Fibroblast of skin of right quadriceps (primary cell): ENCODE measurements around the gene PRRT2.
"Not testable (repeated sequence)": the region's sequence is repeated elsewhere in the genome, so short reads cannot be mapped to it uniquely, and the experiment has no call there.

Source experiments
- DNase-seq: peaks from one replicate; pipeline ENCODE4 v3.0.0-alpha.2; 2013

PRRT2 gene

DNA sequence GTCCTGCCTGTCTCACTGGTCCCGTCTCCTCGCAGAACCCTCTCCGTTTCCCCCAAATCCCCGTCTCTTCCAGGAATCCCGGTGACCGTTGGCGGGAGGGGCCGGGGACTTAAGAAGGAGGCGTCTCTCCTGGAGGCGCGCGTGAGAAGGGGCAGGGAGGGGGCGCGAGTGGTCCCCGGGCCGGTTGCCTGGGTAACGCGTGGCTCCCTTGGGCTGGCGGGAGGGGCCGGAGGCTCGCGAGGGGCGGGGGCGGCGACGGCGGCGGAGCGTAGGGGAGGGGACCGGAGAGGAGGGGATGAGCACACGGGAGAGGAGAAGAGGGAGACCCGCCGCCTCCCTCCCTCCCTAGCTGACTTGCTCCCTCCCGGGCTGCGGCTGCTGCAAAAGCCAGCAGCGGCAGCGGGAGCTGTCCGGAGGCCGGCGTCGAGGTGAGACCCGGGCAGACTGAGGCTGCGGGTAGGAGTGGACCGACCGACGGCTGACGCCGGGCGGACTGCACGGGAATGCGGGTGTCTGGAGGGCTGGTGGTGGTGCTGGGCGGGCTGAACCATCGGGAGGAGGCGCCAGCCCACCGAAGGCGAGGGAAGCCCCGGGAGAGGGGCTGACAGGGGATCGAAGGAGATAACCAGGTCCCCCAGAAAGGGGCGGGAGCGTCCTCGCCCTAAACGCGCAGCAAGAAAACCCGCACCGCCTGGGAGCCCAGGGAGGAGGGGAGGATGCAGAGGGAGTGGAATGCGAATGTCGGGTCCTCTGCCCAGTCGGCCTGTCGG is at the start of gene PRRT2:
PRRT2 (plus strand) TSS at position 298 of the 770 bp plus-strand sequence. CDS start 862 bp downstream, outside the sequence.
- DNase-seq, result peak; percentile 63

DNA sequence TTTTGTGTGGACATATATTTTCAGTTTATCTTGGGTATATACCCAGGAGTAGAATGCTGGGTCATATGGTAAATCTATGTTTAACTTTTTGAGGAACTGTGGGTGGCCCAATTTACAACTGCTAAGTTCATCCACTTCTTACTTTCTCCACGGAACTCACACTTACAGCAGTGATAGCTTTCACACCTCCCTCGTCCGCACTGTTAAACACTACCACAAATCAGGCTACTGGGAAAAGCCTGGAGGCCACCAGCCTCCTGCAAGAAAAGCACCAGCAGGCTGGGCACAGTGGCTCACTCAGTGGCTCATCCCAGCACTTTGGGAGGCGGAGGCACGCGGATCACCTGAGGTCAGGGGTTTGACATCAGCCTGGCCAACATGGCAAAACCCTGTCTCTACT is 48.7 kb upstream of the PRRT2 start:
- no peak for DNase-seq

- DNase-seq, result no peak
Measured at GRCh38 chr16:29765167-29766032, 46.6 kb upstream of the PRRT2 start.

GRCh38 chr16:29766571-29766970 is 45.4 kb upstream of the PRRT2 start:
- DNase-seq, result no peak

DNA sequence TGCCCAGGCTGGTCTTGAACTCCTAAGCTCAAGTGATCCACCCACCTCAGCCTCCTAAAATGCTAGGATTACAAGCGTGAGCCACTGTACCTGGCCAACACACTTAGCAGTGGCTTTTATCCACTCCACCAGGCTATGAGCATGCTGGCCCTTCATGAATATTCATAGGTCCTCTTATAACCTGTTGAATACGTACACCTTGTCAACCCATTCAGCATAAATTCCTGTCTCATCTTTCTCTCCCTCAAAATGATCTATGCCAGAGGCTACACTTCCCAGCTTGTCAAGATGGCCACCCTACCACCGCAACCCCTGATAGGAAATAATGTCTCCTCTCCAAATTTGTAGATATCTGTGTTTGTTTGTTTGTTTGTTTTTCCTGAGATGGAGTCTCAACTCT is 44.9 kb upstream of the PRRT2 start:
- DNase-seq, result no peak

- no peak for DNase-seq
Measured at GRCh38 chr16:29769507-29769906, 42.5 kb upstream of the PRRT2 start.

DNA sequence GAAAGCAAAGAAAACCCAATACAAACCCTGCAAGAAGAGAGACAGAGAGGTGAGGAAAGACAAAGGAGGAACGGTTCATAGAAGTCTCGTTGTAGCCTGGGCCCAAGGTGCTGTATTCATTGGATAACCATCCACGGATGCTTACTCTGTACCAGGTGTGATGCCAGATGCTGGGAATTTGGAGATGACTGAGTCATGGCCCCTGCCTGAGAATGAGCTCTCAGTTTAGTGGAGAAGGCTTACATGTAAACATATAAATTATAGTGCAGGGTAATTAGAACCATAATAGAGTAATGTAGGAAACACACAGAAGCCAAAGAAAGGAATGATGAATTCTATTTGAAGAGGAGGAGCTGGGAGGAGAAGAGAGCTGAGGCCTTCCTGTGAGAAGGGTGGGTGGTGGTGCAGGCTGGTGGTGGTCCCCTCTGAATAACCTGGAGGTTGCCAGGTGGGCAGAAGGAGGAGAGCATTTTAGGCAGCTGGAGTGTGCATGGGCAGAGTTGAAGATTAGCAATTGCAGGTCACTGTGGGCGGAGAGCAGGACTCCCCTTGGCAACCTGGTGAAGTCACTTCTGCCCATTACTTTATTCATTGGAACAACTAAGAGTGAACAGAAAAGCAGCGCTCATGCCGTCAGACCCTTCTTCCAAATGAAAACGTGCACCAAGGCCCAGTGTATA is 41.6 kb upstream of the PRRT2 start:
- DNase-seq, result no peak

GRCh38 chr16:29772330-29772729 is 39.7 kb upstream of the PRRT2 start:
- DNase-seq, result not testable (repeated sequence)

- no peak for DNase-seq
Measured at GRCh38 chr16:29774730-29775129, 37.3 kb upstream of the PRRT2 start.

GRCh38 chr16:29775742-29776408 is 36.1 kb upstream of the PRRT2 start:
- peak; percentile 32 for DNase-seq

- no peak for DNase-seq
Measured at GRCh38 chr16:29777576-29778350, 34.2 kb upstream of the PRRT2 start, which contains the start of gene ZG16. Gene ZG16 (plus strand): TSS chr16:29778256. CDS start chr16:29779267, 1,011 bp downstream.

DNA sequence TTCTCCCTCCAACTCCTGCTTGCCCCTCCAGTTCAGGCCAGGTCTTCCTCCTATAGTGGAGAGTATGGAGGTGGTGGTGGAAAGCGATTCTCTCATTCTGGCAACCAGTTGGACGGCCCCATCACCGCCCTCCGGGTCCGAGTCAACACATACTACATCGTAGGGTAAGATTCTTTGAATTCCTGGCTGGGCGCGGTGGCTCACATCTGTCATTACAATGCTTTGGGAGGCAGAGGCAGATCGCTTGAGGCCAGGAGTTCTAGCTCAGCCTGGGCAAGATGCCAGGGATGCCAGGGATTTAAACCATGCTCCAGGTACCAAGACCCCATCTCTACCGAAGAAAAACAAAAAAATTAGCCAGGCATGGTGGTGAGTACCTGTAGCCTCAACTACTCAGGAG is 32.5 kb upstream of the PRRT2 start:
- DNase-seq, result no peak

DNA sequence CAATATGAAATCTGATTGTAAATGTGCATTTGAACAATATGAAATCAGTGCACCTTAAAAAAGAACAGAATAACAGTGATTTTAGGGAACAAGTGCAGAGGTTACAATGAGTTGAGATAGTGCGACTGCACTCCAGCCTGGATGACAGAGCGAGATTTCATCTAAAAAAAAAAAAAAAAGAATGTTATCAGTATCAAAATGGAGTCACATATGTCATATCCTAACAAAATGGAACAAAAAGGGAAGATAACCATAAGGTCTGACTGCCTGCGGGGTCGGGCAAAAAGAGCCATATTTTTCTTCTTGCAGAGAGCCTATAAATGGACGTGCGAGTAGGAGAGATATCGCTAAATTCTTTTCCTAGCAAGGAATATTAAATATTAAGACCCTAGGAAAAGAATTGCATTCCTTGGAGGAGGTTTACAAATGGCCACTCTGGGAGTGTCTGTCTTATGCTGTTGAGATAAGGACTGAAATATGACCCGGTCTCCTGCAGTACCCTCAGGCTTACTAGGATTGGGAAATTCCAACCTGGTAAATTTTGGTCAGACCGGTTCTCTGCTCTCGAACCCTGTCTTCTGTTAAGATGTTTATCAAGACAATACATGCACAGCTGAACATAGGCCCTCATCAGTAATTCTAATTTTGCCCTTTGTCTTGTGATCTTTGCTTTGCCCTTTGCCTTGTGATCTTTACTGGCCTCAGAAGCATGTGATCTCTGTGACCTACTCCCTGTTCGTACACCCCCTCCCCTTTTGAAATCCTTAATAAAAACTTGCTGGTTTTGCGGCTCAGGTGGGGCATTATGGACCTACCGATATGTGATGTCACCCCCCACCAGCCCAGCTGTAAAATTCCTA is 28.7 kb upstream of the PRRT2 start:
- not testable (repeated sequence) for DNase-seq

DNA sequence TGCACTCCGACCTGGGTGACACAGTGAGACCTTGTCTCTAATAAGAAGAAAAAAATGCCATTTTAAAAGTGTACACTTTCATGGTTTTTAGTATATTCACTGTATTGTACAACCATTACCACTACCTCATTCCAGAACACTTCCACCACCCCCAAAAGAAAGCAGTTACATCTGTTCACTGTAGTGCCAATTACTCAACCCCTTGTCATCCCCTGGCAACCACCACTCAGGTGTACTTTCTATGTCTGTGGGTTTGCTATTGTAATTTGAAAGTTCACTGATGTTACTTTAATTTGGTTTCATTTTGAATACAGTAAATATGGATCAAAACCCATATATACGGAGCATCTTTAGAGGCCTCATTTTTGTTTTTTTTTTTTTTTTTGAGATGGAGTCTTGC is 27.8 kb upstream of the PRRT2 start:
- no peak for DNase-seq

- DNase-seq, result peak; percentile 58
Measured at GRCh38 chr16:29784901-29785500, 27.0 kb upstream of the PRRT2 start.

DNA sequence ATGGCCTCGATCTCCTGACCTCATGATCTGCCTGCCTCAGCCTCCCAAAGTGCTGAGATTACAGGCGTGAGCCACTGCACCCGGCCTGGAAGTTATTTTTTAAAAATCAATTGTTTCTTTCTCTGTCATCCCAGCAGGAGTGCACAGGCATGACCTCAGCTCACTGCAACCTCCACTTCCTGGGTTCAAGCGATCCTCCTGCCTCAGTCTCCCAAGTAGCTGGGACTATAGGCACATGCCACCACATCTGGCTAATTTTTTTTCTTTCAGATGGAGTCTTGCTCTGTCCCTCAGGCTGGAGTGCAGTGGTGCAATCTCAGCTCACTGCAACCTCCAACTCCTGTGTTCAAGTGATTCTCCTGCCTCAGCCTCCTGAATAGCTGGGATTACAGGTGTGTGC is 24.8 kb upstream of the PRRT2 start:
- not testable (repeated sequence) for DNase-seq

- no peak for DNase-seq
Measured at GRCh38 chr16:29789775-29790182, 22.2 kb upstream of the PRRT2 start.

DNA sequence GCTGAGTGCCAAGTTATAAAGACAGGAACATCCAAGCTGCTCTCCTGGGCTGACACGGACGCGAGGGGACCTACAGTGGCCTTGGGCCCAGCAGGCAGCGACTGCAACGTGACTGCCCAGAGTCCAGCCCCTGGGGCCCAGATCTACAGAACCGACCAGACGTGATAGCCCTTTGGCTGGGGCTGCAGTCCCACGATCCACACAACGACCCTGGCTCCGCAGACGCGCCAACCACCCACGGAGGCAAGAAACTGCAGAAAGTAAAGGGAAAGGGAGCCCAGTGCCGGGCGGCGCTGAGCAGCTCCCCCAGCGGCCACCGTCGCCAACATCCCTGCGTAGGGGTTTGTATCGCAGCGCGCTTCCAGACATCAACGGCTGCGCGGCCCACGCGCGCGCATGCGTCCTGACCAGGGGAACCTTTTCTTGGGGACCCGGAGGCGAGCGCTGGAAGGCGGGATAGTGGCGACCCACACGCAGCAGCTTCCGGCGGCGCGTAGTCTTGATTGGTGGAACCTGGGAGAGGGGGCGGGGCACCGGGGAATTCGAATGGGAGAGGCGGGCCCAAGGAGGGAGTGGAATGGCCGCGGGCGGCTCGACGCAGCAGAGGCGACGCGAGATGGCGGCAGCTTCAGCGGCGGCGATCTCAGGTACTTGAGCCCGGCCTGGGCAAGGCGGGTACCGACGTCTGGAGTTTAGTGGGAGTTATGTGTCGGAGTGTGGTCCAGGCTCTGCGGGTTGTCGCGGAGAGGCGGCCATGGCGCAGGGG is 21.6 kb upstream of the PRRT2 start, which contains the start of gene KIF22:
KIF22 (plus strand) TSS at position 569 of the 766 bp plus-strand sequence; CDS start at position 578, 9 bp downstream.
- peak; percentile 99 for DNase-seq
